ENCODE measurements around the gene PPP3R1.

DNA sequence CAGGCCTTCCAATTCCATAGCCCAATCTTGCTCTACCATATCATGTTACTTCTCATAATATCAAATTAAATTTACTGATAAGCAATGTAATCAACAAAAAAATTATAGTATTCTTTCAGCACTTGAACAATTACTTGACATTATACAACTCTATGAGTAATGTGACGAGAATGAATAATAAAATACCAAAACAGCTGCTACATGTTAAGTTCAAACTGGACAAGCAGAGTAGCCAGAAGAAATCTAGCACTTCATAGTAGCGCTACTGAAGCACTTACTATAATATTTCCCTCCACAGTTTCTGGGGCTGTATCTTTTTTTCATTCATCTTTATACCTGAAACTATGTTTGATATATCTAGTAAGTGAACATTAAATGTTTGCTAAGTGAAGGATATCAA lies 14.9 kb downstream of the PPP3R1 start:
- TF ChIP-seq, protein P1, sequence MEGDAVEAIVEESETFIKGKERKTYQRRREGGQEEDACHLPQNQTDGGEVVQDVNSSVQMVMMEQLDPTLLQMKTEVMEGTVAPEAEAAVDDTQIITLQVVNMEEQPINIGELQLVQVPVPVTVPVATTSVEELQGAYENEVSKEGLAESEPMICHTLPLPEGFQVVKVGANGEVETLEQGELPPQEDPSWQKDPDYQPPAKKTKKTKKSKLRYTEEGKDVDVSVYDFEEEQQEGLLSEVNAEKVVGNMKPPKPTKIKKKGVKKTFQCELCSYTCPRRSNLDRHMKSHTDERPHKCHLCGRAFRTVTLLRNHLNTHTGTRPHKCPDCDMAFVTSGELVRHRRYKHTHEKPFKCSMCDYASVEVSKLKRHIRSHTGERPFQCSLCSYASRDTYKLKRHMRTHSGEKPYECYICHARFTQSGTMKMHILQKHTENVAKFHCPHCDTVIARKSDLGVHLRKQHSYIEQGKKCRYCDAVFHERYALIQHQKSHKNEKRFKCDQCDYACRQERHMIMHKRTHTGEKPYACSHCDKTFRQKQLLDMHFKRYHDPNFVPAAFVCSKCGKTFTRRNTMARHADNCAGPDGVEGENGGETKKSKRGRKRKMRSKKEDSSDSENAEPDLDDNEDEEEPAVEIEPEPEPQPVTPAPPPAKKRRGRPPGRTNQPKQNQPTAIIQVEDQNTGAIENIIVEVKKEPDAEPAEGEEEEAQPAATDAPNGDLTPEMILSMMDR (IDR thresholded peaks at IDR 0.05): no peak
- no peak for TF ChIP-seq POLR2A (IDR thresholded peaks at IDR 0.05)
